Stimulated activated CD4-positive, alpha-beta T cell treated with anti-CD3 and anti-CD28 coated beads, TNF-alpha, amount 100 ng/mL, for 48 hours (primary cell): ENCODE measurements around the gene ZNF528.

Experiments used
- DNase-seq, 3 donors: peaks; one replicate each; pipeline ENCODE4 v3.0.0-alpha.2; 2020; ENCODE audit warnings: low read depth in 3 of 3

ZNF528 gene

DNA sequence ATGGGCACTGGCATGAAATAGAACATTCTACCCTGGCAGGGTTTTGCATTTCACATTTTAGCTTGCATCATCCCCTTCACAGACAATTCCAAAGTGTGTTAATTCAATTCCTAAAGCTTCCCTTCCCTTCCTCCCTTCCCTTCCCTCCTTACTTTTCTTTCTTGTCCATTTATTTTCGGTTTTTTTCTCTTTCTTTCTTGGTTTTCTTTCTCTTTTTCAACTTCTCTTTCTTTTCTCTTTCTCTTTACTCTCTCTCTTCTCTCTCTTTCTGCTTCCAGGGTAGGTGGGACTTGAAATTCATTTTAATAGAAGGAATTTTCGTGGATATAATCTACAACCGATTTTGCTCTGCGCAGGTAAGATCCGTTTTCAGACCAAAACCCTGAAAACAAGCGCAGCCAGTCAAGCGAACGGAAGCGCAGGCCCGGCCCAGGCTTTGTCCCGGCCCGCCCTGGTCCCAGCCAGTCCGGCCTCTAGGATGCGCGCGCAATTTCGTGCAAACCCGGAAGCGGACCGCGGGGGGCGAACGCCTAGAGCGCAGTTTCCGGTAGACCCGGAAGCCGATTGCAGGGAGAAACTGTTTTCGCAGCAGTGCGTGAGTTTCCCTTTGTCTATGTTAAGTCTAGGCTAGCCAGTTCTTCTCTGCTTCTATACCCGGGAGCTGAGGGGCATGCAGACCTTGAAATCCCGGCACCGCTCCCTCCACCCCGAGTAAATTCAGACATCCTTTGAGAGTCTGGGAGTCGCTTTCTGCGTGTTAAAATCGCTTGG, at the start of gene ZNF528:
Gene ZNF528 (plus strand): TSS at position 540 of the 771 bp plus-strand sequence. CDS start 4,165 bp downstream, outside the sequence.
- peak; percentile 88 to 93 (median 89) for DNase-seq

DNA sequence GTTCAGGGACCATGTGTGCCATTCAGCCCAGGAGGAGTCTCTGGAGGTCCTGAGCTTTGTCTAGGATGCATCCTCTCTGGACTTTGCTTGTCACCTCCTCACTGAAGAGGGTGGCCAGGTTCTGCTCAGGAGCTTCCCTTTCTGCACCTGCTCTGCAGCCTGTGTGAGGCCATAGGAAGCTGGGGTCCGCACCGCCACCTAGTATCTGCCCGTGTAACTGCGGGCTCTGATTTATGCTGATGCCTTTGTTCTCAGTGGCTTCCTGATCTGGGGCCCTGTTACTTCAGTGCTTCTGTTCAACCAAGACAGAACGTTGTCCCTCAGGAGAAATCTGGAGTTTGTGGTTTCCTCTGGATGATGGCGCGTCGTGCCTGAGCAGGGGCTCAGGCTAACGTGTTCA, 46.1 kb upstream of the ZNF528 start:
- no peak for DNase-seq

DNA sequence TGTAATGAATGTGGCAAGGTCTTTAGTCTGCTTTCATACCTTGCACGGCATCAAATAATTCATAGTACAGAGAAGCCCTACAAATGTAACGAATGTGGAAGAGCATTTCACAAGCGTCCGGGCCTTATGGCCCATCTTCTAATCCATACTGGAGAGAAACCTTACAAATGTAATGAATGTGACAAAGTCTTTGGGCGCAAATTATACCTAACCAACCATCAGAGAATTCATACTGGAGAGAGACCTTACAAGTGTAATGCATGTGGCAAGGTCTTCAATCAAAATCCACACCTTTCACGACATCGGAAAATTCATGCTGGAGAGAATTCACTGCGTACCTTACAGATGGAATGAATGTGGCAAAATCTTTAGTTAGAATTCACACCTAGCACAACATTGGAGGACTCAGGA, 31.2 kb upstream of the ZNF528 start:
- DNase-seq = no peak

- peak; percentile 77 to 93 (median 88) for DNase-seq
Measured at GRCh38 chr19:52369559-52370340, 27.9 kb upstream of the ZNF528 start, which contains the start of gene ZNF880. Gene ZNF880 (plus strand): TSS chr19:52369923. CDS start chr19:52369966, 43 bp downstream.

- no peak for DNase-seq
Measured at GRCh38 chr19:52370341-52370710, 27.3 kb upstream of the ZNF528 start.

- no peak for DNase-seq
Measured at GRCh38 chr19:52391135-52391534, 6.5 kb upstream of the ZNF528 start.

GRCh38 chr19:52398081-52398441, 412 bp downstream of the ZNF528 start:
- DNase-seq = no peak

DNA sequence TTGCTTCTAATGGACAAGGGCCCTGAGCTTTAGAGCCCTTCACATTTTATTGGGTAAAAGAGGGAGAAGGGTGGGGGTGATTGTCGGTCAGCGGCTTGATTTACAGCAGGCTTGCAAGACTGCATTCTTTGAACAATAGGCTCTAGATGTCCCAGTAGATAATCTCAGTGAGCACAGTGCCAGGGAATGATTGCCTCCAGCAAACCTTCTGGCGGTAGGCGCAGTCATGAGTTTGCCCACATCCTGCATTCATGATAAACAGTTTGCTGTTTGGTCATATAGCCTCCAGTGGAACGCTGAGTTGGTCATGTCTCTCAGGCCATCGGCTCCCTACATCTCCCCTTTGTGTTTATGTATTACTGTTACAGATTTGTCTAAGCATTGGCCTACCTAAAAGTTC, 12.6 kb downstream of the ZNF528 start:
- DNase-seq = no peak

DNA sequence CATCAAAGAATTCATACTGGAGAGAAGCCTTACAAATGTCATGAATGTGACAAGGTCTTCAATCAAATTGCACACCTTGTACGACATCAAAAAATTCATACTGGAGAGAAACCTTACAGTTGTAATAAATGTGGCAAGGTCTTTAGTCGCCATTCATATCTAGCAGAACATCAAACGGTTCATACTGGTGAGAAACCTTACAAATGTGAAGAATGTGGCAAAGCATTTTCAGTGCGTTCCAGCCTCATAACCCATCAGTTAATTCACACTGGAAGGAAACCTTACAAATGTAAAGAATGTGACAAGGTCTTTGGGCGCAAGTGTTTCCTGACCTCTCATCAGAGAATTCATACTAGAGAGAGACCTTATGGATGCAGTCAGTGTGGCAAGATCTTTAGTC, 18.1 kb downstream of the ZNF528 start:
- no peak for DNase-seq

GRCh38 chr19:52428937-52429336, 31.3 kb downstream of the ZNF528 start, which contains the start of gene ZNF534:
Gene ZNF534 (plus strand): TSS chr19:52429148. CDS start chr19:52431475, 2,327 bp downstream.
- DNase-seq = no peak

- DNase-seq = no peak
Measured at GRCh38 chr19:52442179-52442578, 44.5 kb downstream of the ZNF528 start.

DNA sequence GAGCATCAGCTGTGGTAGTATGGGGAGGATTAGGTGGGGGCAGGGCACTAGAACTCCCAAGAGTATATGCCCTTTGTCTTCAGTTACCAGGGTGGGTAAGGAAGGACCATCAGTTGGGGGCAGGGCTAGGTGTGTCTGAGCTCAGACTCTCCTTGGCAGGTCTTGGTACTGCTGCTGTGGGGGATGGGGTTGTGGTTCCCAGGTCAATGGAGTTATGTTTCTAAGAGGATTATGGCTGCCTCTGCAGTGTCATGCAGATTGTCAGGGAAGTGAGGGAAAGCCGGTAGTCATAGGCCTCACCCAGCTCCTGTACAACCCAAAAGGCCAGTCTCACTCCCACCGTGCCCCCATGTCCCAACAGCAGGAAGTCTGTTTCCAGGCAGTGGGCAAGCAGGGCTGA, 46.9 kb downstream of the ZNF528 start:
- no peak for DNase-seq

DNA sequence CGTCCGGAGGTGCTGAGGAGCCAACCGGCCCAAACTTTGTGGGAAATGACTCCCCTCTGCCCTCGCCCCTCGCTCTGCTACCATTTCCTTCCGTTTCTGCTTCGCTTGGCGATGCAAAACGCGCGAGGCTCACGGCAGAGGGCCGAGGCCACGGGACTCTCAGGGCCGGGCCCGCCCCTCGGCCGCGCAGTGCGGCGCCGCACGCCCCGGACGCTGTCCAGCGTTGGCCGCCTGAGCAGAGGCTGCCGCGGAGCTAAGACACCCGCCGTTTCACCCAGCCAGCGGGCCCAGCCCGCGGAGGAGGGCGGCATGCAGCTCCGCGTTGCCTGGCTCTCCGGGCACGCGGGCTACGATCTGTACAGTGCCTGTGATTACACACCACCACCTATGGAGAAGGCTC, 53.6 kb downstream of the ZNF528 start:
- no peak for DNase-seq

- DNase-seq = peak; percentile 37 to 68 (median 56)
Measured at GRCh38 chr19:52453324-52454094, 55.9 kb downstream of the ZNF528 start, which contains the start of gene ZNF578. Gene ZNF578 (plus strand): TSS chr19:52453553. CDS start chr19:52501846, 48,293 bp downstream.

GRCh38 chr19:52464798-52465470, 67.3 kb downstream of the ZNF528 start:
- DNase-seq = no peak
